ENCODE results near the gene HS6ST2. TPM values are rescaled to one million over a fixed set of nuclear protein-coding genes. Genes with fewer than 3 reads are reported as not detected.

Gene HS6ST2
- total RNA-seq, 1 experiment from 2014 or later = 13.4 TPM

- Histone ChIP-seq H3K27ac (no peak overlapping the region), H3F3A (ENCODE audit: insufficient read depth, low read depth) (no peaks in the 10 kb centered on the region), H3K79me2 (ENCODE audit: low read depth) (no peaks in the 10 kb centered on the region), H3K36me3 (ENCODE audit: low read depth) (no peaks in the 10 kb centered on the region), H2AFZ (no peak overlapping the region), H3K27me3 (ENCODE audit: insufficient read depth, low read depth) (no peaks in the 10 kb centered on the region), H3K4me2 (no peak overlapping the region), H3K9me3 (ENCODE audit: insufficient read depth, low read depth) (no peaks in the 10 kb centered on the region), H3K9me2 (ENCODE audit: insufficient read depth) (no peaks in the 10 kb centered on the region), H4K20me1 (ENCODE audit: insufficient read depth) (no peaks in the 10 kb centered on the region), H3K4me3 (no peak overlapping the region), H3K4me1 (replicated peaks; ENCODE audit: insufficient read depth) (no peaks in the 10 kb centered on the region)
- ChIA-PET CTCF (no interaction called here), POLR2A (ENCODE audit: unreplicated experiment) (no interaction called here)
- intact Hi-C loops (cut with micrococcal nuclease; ENCODE audit: unreplicated experiment) = no loop called here
- TF ChIP-seq EZH2 (IDR thresholded peaks at IDR 0.05; ENCODE audit: low read depth) = no peak
- TF ChIP-seq CTCF (conservative IDR thresholded peaks at IDR 0.05) = no peak
- BruUV-seq (replicated peaks) = no TSS peak
- no peak for DNase-seq
Measured at GRCh38 chrX:132609362-132609848, 349.0 kb downstream of the HS6ST2 start.

- ChIA-PET POLR2A (ENCODE audit: unreplicated experiment) (no interaction called here), CTCF (interaction anchor here (0.6 kb wide), 1 partner anchor 644 kb away, joined by 8 read pairs; no protein-coding TSS in a partner anchor)
- no peaks in the 10 kb centered on the region for H3K4me1 ChIP-seq (replicated peaks; ENCODE audit: insufficient read depth)
- BruUV-seq (replicated peaks) = no TSS peak
- DNase-seq = no peak
- no peaks in the 10 kb centered on the region for H3K27me3 ChIP-seq (ENCODE audit: insufficient read depth, low read depth)
- H3K9me2 ChIP-seq (ENCODE audit: insufficient read depth) = no peaks in the 10 kb centered on the region
- intact Hi-C loops (cut with micrococcal nuclease; ENCODE audit: unreplicated experiment) = no loop called here
- no peaks in the 10 kb centered on the region for H3F3A ChIP-seq (ENCODE audit: insufficient read depth, low read depth)
- H3K36me3 ChIP-seq (ENCODE audit: low read depth) = no peaks in the 10 kb centered on the region
- no peaks in the 10 kb centered on the region for H3K9me3 ChIP-seq (ENCODE audit: insufficient read depth, low read depth)
- H3K4me2 ChIP-seq = no peak overlapping the region
- H3K4me3 ChIP-seq = no peak overlapping the region; the same call in 1 of the 2 replicates
- no peaks in the 10 kb centered on the region for H3K79me2 ChIP-seq (ENCODE audit: low read depth)
- no peak for TF ChIP-seq EZH2 (IDR thresholded peaks at IDR 0.05; ENCODE audit: low read depth)
- no peak for TF ChIP-seq CTCF (conservative IDR thresholded peaks at IDR 0.05)
- no peak overlapping the region for H3K27ac ChIP-seq
- H4K20me1 ChIP-seq (ENCODE audit: insufficient read depth) = no peaks in the 10 kb centered on the region
- no peak overlapping the region for H2AFZ ChIP-seq
Measured at GRCh38 chrX:132603700-132604286, 354.6 kb downstream of the HS6ST2 start.

- no TSS peak for BruUV-seq (replicated peaks)
- TF ChIP-seq CTCF (conservative IDR thresholded peaks at IDR 0.05) = no peak
- TF ChIP-seq EZH2 (IDR thresholded peaks at IDR 0.05; ENCODE audit: low read depth) = no peak
- POLR2A ChIA-PET (ENCODE audit: unreplicated experiment) = no interaction called here
Measured at GRCh38 chrX:132602701-132603100, 355.7 kb downstream of the HS6ST2 start.

More at GRCh38 chrX:132602701-132603100, 355.7 kb downstream of the HS6ST2 start:
- no peak overlapping the region for H3K4me3 ChIP-seq
- DNase-seq = no peak
- H3K79me2 ChIP-seq (ENCODE audit: low read depth) = no peaks in the 10 kb centered on the region
- H3K36me3 ChIP-seq (ENCODE audit: low read depth) = no peaks in the 10 kb centered on the region
- H3K9me2 ChIP-seq (ENCODE audit: insufficient read depth) = no peaks in the 10 kb centered on the region
- H3F3A ChIP-seq (ENCODE audit: insufficient read depth, low read depth) = no peaks in the 10 kb centered on the region
- no peaks in the 10 kb centered on the region for H3K9me3 ChIP-seq (ENCODE audit: insufficient read depth, low read depth)
- intact Hi-C loops (cut with micrococcal nuclease; ENCODE audit: unreplicated experiment) = no loop called here
- H4K20me1 ChIP-seq (ENCODE audit: insufficient read depth) = no peaks in the 10 kb centered on the region
- no peak overlapping the region for H3K4me2 ChIP-seq
- CTCF ChIA-PET = no interaction called here
- no peaks in the 10 kb centered on the region for H3K27me3 ChIP-seq (ENCODE audit: insufficient read depth, low read depth)
- H3K27ac ChIP-seq = no peak overlapping the region
- no peaks in the 10 kb centered on the region for H3K4me1 ChIP-seq (replicated peaks; ENCODE audit: insufficient read depth)
- H2AFZ ChIP-seq = no peak overlapping the region

Measured in PC-9 (cell line).